ENCODE data around the gene DYDC2.
A peak's percentile ranks its signal among the peaks of the same experiment; 100 is the strongest.

Gene DYDC2

GRCh38 chr10:80356563-80356988 is at the start of gene DYDC2, which contains the start of gene DYDC1:
DYDC2 (plus strand) TSS chr10:80356781; CDS start chr10:80362444, 5,663 bp downstream.
DYDC1 (minus strand) TSS chr10:80356755; CDS start chr10:80352601, 4,154 bp downstream.
- no peak within 1 kb of the TSS for H3K27ac ChIP-seq
- TF ChIP-seq ZFX (IDR thresholded peaks at IDR 0.05; ENCODE audit: borderline replicate concordance) (no peak), CTCF (IDR thresholded peaks at IDR 0.05) (no peak)

- no peak overlapping the region for H3K27ac ChIP-seq
These were observed 43.1 kb upstream of the DYDC2 start for GRCh38 chr10:80313523-80313922.

GRCh38 chr10:80315391-80315790 is 41.2 kb upstream of the DYDC2 start:
- no peak overlapping the region for H3K27ac ChIP-seq
- TF ChIP-seq CTCF (IDR thresholded peaks at IDR 0.05) = no peak
- TF ChIP-seq ZFX (IDR thresholded peaks at IDR 0.05; ENCODE audit: borderline replicate concordance) = no peak

More at GRCh38 chr10:80313523-80313922, 43.1 kb upstream of the DYDC2 start:
- TF ChIP-seq CTCF (IDR thresholded peaks at IDR 0.05) (no peak), ZFX (IDR thresholded peaks at IDR 0.05; ENCODE audit: borderline replicate concordance) (no peak)

- TF ChIP-seq CTCF (IDR thresholded peaks at IDR 0.05) (no peak), ZFX (IDR thresholded peaks at IDR 0.05; ENCODE audit: borderline replicate concordance) (no peak)
- peak overlapping the region; percentile 94 for H3K27ac ChIP-seq
These were observed 37.8 kb upstream of the DYDC2 start for GRCh38 chr10:80318742-80319141.

GRCh38 chr10:80319318-80319717 is 37.3 kb upstream of the DYDC2 start:
- TF ChIP-seq CTCF (IDR thresholded peaks at IDR 0.05) (no peak), ZFX (IDR thresholded peaks at IDR 0.05; ENCODE audit: borderline replicate concordance) (no peak)
- H3K27ac ChIP-seq = peak overlapping the region; percentile 94

- TF ChIP-seq CTCF (IDR thresholded peaks at IDR 0.05) (no peak), ZFX (IDR thresholded peaks at IDR 0.05; ENCODE audit: borderline replicate concordance) (no peak)
- H3K27ac ChIP-seq = peak overlapping the region; percentile 94
These were observed 36.8 kb upstream of the DYDC2 start for GRCh38 chr10:80319725-80320290.

- H3K27ac ChIP-seq = peak overlapping the region; percentile 94
- TF ChIP-seq ZFX (IDR thresholded peaks at IDR 0.05; ENCODE audit: borderline replicate concordance) (no peak), CTCF (IDR thresholded peaks at IDR 0.05) (no peak)
These were observed 36.2 kb upstream of the DYDC2 start for GRCh38 chr10:80320377-80320776.

Data from 22Rv1 (cell line).